Measurements from ENCODE around the gene PROKR1. TPM values are rescaled to one million over a fixed set of nuclear protein-coding genes. Genes with fewer than 3 reads are reported as not detected.

The PROKR1 gene
- total RNA-seq, 4 donors from 2014 or later: 0.27 TPM; not detected in 3

GRCh38 chr2:68620772-68621171, 22.6 kb upstream of the PROKR1 start:
- intact Hi-C loops (cut with DNase I; ENCODE audit: low total_unique reads): no loop called here
- no peaks in the 10 kb centered on the region for H3K36me3 ChIP-seq
- TF ChIP-seq CTCF (IDR thresholded peaks at IDR 0.05) (no peak), POLR2A (IDR thresholded peaks at IDR 0.05) (no peak)
- H3K4me3 ChIP-seq: no peak overlapping the region
- H3K27me3 ChIP-seq: no peaks in the 10 kb centered on the region
- H3K4me1 ChIP-seq: no peaks in the 10 kb centered on the region
- no peak for DNase-seq
- H3K9me3 ChIP-seq: peaks cover 0 to 5% of the 10 kb centered on the region in 2 donors
- H3K27ac ChIP-seq: no peak overlapping the region

GRCh38 chr2:68623820-68624219, 19.6 kb upstream of the PROKR1 start:
- no peak for DNase-seq
- H3K4me1 ChIP-seq: no peaks in the 10 kb centered on the region
- H3K9me3 ChIP-seq: peaks cover 0 to 5% of the 10 kb centered on the region in 2 donors
- no peak overlapping the region for H3K27ac ChIP-seq
- no peak overlapping the region for H3K4me3 ChIP-seq
- TF ChIP-seq POLR2A (IDR thresholded peaks at IDR 0.05): no peak
- TF ChIP-seq CTCF (IDR thresholded peaks at IDR 0.05): no peak
- no peaks in the 10 kb centered on the region for H3K36me3 ChIP-seq
- H3K27me3 ChIP-seq: no peaks in the 10 kb centered on the region
- intact Hi-C loops (cut with DNase I; ENCODE audit: low total_unique reads): no loop called here

GRCh38 chr2:68627615-68628014, 15.8 kb upstream of the PROKR1 start:
- intact Hi-C loops (cut with DNase I; ENCODE audit: low total_unique reads): no loop called here
- H3K36me3 ChIP-seq: no peaks in the 10 kb centered on the region

GRCh38 chr2:68632021-68632420, 11.4 kb upstream of the PROKR1 start:
- intact Hi-C loops (cut with DNase I; ENCODE audit: low total_unique reads): no loop called here
- H3K27ac ChIP-seq: no peak overlapping the region
- H3K9me3 ChIP-seq: no peaks in the 10 kb centered on the region
- no peaks in the 10 kb centered on the region for H3K4me1 ChIP-seq
- no peak for DNase-seq
- no peak overlapping the region for H3K4me3 ChIP-seq
- H3K36me3 ChIP-seq: no peaks in the 10 kb centered on the region
- no peaks in the 10 kb centered on the region for H3K27me3 ChIP-seq
- TF ChIP-seq POLR2A (IDR thresholded peaks at IDR 0.05): no peak
- no peak for TF ChIP-seq CTCF (IDR thresholded peaks at IDR 0.05)

More at GRCh38 chr2:68627615-68628014, 15.8 kb upstream of the PROKR1 start:
- Histone ChIP-seq H3K4me1 (no peaks in the 10 kb centered on the region), H3K9me3 (no peaks in the 10 kb centered on the region), H3K4me3 (no peak overlapping the region), H3K27me3 (no peaks in the 10 kb centered on the region), H3K27ac (no peak overlapping the region)
- TF ChIP-seq POLR2A (IDR thresholded peaks at IDR 0.05): no peak
- DNase-seq: no peak

- no peaks in the 10 kb centered on the region for H3K36me3 ChIP-seq
- TF ChIP-seq CTCF (IDR thresholded peaks at IDR 0.05) (no peak), POLR2A (IDR thresholded peaks at IDR 0.05) (no peak)
- no peak for DNase-seq
These were observed 6.3 kb upstream of the PROKR1 start for GRCh38 chr2:68637047-68637446.

More at GRCh38 chr2:68637047-68637446, 6.3 kb upstream of the PROKR1 start:
- H3K4me3 ChIP-seq: no peak overlapping the region
- H3K27ac ChIP-seq: no peak overlapping the region
- no peaks in the 10 kb centered on the region for H3K4me1 ChIP-seq
- H3K27me3 ChIP-seq: no peaks in the 10 kb centered on the region
- intact Hi-C loops (cut with DNase I; ENCODE audit: low total_unique reads): no loop called here
- H3K9me3 ChIP-seq: no peaks in the 10 kb centered on the region
